SK-N-MC (cell line): ENCODE measurements around the gene PRSS12.

Source experiments
- EZH2 ChIP-seq: fragments of 200-600 bp; sonication (generic); IDR thresholded peaks from one replicate; pipeline ENCODE4 v1.6.1; 2017; ENCODE audit warnings: antibody characterized with exemption
- POLR2AphosphoS5 ChIP-seq: IDR thresholded peaks from 2 replicates; pipeline ENCODE4 v1.6.1; 2012; ENCODE audit warnings: mild to moderate bottlenecking, low read depth, low read length, borderline replicate concordance

- TF ChIP-seq POLR2AphosphoS5 = no peak
- no peak for TF ChIP-seq EZH2
These were observed 21.5 kb downstream of the PRSS12 start for GRCh38 chr4:118331352-118331751.
